ENCODE data around the gene ABL1.

GRCh38 chr9:130881516-130881915, 46.5 kb downstream of the ABL1 start:
- TF ChIP-seq CTCF (IDR thresholded peaks at IDR 0.05; ENCODE audit: low read length) (no peak), EZH2 (IDR thresholded peaks at IDR 0.05; ENCODE audit: borderline replicate concordance, low read length) (no peak)

Data from OCI-LY1 (cell line).